C1 segment of cervical spinal cord (tissue), 14 donors: ENCODE results near the gene RFX2.
"Not testable (repeated sequence)": the region's sequence is repeated elsewhere in the genome, so short reads cannot be mapped to it uniquely, and the experiment has no call there.

ENCODE experiments used
- DNase-seq, 14 donors: peaks; one replicate each; lab custom pipeline; 2025; lab: John Stamatoyannopoulos, UW

The RFX2 gene

DNA sequence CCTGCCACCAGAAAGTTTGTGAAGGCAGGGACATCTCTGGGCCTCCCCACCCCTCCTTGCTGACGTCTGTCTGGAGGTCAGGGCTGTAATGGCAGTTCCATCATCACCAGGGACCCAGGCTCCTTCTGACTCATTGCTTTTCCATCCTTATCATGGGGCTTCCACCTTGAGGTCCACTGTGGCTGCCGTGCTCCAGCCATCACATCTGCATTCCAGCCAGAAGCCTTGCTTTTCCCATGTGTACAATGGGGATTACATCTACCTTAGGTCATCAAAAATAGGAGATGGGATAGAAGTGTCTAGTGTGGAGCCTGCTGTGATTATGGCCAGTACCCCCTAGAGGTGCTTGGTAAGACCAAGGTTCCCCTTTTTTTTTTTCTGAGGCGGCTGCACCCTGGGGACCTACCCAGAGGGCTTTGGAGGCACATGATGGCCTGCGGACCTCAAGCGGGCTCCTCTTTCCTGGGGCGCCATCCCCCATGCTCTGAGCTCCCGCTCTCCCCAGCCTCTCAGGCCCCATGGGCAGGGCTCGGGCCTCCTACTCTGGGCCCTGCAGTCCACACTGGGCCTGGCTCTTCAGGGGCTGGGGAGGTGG lies 119.0 kb downstream of the RFX2 start:
- no peak for DNase-seq

GRCh38 chr19:5990289-5990797 lies 120.0 kb downstream of the RFX2 start:
- DNase-seq, result no peak

DNA sequence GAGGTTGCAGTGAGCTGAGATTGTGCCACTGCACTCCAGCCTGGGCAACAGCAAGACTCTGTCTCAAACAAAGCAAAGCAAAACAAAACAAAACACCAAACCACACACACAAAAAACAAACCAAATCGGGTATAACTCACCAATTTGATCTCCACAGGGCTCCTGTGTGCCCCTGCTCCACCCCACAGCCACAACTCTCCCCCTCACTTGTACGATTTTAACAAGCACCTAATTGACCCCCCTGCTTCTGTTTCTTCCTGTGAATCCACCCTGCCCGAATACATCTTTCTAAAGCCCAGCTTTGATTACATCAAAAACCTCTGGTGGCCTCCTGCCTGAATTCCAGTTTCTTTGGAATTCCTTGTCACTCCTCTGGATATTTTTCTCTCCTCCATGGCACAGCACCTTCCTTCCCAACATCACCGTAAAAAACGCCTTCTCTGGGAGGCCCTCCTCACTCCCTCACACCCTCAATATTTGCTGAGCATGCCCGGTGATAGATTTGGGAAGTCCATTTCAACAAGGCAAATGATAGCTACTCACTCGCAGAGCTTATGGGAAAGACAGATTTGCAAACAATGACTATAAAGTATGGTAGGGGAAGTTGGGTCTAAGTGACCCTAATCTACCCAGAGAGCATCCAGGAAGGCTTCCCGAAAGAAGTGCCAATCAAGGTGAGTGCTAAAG lies 120.8 kb downstream of the RFX2 start:
- DNase-seq, result no peak

GRCh38 chr19:5988517-5989387 lies 121.5 kb downstream of the RFX2 start:
- DNase-seq, result no peak

DNA sequence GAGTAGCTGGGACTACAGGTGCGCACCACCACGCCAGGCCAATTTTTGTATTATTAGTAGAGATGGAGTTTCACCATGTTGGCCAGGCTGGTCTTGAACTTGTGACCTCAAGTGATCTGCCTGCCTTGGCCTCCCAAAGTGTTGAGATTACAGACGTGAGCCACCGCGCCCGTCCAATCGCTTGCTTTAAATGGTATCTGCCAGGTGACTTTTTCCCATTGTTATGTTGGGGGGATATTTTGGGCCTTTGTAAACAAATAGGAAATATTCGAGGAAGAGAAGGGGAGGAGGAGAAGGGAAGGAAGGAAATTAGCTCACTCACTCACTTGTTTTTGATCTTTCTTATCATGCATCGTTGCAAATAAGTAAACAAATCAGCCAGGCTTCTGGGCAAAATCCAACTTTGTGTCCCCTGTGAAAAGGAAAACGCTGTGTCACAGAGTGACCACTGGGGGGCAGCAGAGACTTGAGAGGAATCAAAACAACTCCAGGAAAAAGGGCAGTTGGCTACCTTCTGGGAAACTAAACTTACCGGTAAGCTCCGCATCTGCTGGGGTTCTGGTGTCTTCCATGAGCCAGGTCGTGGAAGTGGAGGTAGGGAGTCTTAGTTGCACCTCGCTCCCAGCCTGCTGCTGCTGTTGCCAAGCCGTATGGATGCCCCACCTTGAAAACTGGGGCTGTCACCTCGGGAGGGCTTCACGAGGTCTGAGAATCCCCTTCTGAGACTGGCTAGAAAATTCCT lies 123.1 kb downstream of the RFX2 start:
- peak in 12 of 14 donors; percentile 10 to 76 (median 48) for DNase-seq

DNA sequence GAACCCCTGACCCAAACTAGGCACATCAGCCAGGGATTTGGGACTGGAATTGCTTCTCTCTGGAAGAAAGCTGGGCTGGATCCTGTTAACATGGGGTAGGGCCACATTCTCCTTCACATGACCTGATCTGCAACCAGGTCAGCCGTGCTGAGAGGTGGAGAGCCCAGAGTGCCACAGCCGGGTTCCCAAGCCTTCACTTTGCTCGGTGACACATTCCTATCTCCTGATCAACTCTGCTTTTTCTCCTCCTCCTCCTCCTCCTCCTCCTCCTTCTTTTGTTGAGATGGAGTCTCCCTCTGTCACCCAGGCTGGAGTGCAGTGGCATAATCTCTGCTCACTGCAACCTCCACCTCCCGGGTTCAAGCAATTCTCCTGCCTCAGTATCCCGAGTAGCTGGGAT lies 124.5 kb downstream of the RFX2 start:
- not testable (repeated sequence) for DNase-seq

- DNase-seq, result no peak
Observed at GRCh38 chr19:5985098-5985783, 125.1 kb downstream of the RFX2 start.

- DNase-seq, result no peak
Observed at GRCh38 chr19:5984600-5984999, 125.7 kb downstream of the RFX2 start.

- DNase-seq, result no peak
Observed at GRCh38 chr19:5983367-5983955, 126.8 kb downstream of the RFX2 start.

DNA sequence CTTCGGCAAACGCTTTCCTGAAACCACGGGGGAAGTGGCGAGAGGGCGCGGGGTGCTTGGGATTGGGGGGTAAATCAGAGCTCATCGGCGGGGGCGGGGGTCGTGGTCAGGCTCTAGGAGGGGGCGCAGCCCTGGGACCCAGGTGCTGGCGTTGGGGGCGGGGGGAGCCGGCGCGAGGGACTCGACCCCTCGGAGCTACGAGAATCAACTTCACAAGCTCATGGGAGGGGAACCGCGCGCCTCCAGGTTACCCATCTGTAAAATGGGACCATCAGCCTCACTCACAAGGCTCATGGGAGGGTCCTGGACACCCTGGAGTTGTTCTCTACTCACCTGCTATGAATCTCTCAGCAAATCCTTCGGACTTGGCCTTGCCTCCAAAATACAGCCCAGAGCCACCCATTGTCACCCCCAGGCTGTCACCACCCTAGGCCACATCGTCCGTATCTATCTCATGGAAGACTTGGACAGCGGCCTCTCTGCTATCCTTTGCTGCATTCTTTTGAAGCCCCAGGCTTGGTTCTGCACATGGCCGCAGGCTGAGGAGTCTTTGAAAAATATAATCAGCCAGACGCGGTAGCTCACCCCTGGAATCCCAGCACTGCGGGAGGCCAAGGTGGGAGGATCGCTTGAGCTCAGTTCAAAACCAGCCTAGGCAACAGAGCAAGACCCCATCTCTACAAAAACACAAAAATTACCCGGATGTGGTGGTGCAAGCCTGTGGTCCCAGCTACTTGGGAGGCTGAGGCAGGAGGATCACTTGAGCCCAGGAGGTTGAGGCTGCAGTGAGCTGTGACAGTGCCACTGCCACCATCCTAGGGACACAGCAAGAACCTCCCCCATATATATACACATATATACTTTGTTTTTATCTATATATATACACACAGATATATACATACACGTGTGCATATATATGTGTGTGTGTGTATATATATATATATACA lies 131.4 kb downstream of the RFX2 start:
- no peak for DNase-seq

DNA sequence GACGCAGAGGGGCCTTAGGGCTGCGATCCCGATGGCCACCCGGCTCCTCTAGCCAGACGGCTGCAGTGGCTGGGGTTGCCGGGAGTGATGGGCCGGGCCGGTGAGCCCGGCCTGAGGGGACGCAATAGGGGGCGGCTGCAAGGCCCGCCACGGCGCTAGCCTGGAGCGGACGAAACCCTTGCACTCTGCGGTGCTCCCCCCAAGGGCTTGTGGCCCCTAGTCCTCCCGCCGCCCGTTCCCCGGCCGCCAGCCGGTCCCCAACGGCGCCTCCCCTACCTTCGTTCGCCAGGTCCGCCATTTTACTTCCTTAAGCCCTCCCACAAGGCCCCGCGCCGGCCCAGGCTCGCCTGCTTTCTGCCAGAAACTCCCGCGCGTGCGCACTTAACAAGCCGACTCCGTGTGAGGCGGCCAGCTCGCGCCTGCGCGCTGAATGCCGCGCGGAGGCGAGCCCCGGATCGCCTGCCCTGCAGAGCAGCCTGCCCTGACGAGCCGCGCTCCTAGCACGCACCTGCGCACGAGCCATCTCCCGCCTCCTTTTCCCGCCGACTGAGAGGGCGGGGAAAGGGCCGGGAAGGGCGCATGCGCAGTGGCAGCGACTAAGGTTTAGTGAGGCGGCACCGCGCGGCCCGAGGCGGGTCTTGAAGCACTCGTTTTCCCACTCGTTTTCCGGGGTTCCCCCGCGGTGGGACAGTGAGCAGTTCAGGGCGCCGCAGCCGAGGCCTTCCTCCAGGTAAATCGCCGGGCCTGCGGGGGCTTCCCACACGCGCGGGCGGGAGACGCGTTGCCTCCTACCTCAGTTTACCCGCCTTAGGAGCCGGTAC lies 132.3 kb downstream of the RFX2 start, which contains the start of gene RANBP3:
Gene RANBP3, minus strand, starts transcription at position 356 of the 821 bp plus-strand sequence. Its CDS starts 58 bp downstream, at position 298.
- DNase-seq, result peak; percentile 86 to 99 (median 96)

GRCh38 chr19:5977222-5977784 lies 133.0 kb downstream of the RFX2 start:
- peak in 1 of 14 donors; percentile 63 for DNase-seq

- DNase-seq, result no peak
Observed at GRCh38 chr19:5976768-5977167, 133.5 kb downstream of the RFX2 start.

DNA sequence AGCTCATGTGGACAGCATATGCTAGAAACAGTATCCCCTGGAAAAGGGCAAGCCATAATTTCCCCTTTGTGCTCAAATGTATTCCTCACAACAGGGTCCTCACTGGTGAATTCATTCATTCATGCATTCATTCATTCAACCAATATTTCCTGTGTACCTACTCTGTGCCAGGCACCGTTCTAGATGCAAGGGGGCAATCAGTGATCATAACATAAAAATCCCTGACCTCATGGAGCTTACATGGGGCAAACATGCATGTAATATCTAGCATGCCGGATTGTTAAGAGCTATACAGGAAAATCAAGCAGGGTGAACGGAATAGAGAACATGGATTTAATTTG lies 134.9 kb downstream of the RFX2 start:
- DNase-seq, result no peak

- no peak for DNase-seq
Observed at GRCh38 chr19:5974721-5975387, 135.4 kb downstream of the RFX2 start.

- DNase-seq, result no peak
Observed at GRCh38 chr19:5973867-5974635, 136.2 kb downstream of the RFX2 start.

GRCh38 chr19:5973376-5973775 lies 136.9 kb downstream of the RFX2 start:
- no peak for DNase-seq
